Neural progenitor cell (in vitro differentiated cells): ENCODE measurements around the gene CSNK2A1.

Experiments
- CTCF ChIP-seq: fragments of 200-600 bp; sonication (generic); IDR thresholded peaks from 2 replicates; pipeline ENCODE4 v1.5.1; 2017; ENCODE audit warnings: antibody characterized with exemption, mild to moderate bottlenecking
- EZH2 ChIP-seq: fragments of 200-600 bp; sonication (generic); IDR thresholded peaks from 2 replicates; pipeline ENCODE4 v1.6.1; 2017; ENCODE audit warnings: antibody characterized with exemption, mild to moderate bottlenecking, moderate library complexity
- EZH2phosphoT487 ChIP-seq: fragments of 200-600 bp; sonication (generic); IDR thresholded peaks from 2 replicates; pipeline ENCODE4 v1.6.1; 2017; ENCODE audit warnings: antibody characterized with exemption

GRCh38 chr20:539848-540247 lies 3.7 kb downstream of the CSNK2A1 start:
- TF ChIP-seq CTCF: no peak
- TF ChIP-seq EZH2: no peak
- no peak for TF ChIP-seq EZH2phosphoT487
